Breast epithelium (tissue), 3 donors: Measurements from ENCODE around the gene OR2V1.

Experiments used
- POLR2A ChIP-seq: fragments of 450-650 bp; IDR thresholded peaks from one replicate; pipeline ENCODE4 v1.6.1; 2016; ENCODE audit warnings: antibody characterized with exemption, mild to moderate bottlenecking, moderate library complexity
- POLR2AphosphoS5 ChIP-seq, 3 donors: sonication (generic); formaldehyde crosslinking; IDR thresholded peaks; one replicate each; pipeline ENCODE4 v1.6.1; 2017; ENCODE audit warnings: antibody characterized with exemption in 3 of 3
- TF ChIP-seq, protein P1 (sequence below), 3 donors: fragments of 450-650 bp; IDR thresholded peaks; one replicate each; pipeline ENCODE4 v1.5.1; 2016 to 2017; ENCODE audit warnings: antibody characterized with exemption in 3 of 3, mild to moderate bottlenecking in 3 of 3, moderate library complexity in 3 of 3

DNA sequence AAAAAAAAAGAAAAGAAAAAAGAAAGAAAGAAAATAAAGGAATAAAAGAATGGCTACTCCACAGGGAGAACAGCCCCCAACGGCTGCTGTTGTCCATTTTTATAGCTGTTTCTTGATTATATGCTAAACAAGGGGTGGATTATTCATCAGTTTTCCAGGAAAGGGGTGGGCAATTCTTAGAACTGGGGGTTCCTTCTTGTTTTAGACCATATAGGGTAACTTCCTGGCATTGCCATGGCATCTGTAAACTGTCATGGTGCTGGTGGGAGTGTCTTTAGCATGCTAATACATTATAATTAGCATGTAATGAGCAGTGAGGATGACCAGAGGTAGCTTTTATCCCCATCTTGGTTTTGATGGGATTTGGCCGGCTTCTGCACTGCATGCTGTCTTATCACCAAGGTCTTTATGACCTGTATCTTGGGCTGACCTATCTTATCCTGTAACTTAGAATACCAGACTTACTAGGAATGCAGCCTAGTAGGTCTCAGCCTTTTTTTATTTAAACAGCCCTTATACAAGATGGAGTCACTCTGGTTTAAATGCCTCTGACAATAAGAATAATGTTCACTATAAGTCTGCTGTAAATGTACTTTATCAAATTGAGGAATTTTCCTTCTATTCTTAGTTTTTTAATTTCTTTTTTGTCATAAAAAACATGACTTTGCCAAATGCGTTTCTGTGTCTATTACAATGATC lies 45.4 kb upstream of the OR2V1 start:
- TF ChIP-seq, protein P1, sequence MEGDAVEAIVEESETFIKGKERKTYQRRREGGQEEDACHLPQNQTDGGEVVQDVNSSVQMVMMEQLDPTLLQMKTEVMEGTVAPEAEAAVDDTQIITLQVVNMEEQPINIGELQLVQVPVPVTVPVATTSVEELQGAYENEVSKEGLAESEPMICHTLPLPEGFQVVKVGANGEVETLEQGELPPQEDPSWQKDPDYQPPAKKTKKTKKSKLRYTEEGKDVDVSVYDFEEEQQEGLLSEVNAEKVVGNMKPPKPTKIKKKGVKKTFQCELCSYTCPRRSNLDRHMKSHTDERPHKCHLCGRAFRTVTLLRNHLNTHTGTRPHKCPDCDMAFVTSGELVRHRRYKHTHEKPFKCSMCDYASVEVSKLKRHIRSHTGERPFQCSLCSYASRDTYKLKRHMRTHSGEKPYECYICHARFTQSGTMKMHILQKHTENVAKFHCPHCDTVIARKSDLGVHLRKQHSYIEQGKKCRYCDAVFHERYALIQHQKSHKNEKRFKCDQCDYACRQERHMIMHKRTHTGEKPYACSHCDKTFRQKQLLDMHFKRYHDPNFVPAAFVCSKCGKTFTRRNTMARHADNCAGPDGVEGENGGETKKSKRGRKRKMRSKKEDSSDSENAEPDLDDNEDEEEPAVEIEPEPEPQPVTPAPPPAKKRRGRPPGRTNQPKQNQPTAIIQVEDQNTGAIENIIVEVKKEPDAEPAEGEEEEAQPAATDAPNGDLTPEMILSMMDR (IDR thresholded peaks at IDR 0.05): no peak
- TF ChIP-seq POLR2A: no peak
- TF ChIP-seq POLR2AphosphoS5 (IDR thresholded peaks at IDR 0.05): no peak
